COLO829 (cell line): Measurements from ENCODE around the gene STK25.
"Not testable (repeated sequence)": the region's sequence is repeated elsewhere in the genome, so short reads cannot be mapped to it uniquely, and the experiment has no call there.

Source experiments
- DNase-seq: peaks from one replicate; pipeline ENCODE4 v3.0.0; 2012; ENCODE audit warnings: low spot score

The STK25 gene

DNA sequence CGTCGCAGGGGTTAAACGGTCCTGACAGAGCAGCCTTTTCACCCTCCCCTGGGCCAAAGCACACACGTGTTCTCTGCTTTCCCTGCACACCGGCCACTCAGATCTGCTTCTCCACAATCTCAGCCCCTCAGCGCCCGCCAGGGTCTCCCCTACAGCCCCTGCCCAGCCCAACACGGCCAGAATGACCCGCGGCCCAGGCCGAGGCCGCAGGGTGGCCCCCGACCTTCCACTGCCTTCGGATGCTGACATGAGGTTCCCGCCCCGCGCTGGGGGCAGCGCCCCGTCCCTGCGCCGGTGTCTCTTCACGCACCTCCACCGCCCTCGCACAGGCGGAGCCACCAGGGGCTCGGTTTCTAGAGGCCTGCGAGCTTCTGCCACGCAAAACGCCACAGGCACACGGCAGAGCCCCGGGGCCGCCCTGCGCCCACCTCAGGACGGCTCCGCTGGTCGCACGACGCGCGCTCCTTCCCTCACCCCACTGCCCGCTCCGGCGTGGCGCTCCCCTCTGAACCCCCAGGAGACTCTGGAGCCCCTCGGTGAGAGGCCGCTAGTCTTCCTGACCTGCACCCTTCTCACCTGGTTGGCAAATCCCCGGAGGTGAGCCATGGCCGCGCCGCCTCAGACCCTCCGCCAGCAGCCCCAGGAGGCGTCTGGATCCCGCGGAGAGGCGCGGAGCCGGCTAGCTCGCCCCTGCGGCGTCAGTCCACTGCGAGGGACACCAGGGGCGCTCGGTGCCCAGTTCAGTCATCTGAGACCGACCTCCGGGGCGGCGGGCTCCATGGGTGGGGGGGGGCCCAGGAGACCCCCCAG lies 749 bp downstream of the STK25 start:
- DNase-seq, result peak; percentile 38

DNA sequence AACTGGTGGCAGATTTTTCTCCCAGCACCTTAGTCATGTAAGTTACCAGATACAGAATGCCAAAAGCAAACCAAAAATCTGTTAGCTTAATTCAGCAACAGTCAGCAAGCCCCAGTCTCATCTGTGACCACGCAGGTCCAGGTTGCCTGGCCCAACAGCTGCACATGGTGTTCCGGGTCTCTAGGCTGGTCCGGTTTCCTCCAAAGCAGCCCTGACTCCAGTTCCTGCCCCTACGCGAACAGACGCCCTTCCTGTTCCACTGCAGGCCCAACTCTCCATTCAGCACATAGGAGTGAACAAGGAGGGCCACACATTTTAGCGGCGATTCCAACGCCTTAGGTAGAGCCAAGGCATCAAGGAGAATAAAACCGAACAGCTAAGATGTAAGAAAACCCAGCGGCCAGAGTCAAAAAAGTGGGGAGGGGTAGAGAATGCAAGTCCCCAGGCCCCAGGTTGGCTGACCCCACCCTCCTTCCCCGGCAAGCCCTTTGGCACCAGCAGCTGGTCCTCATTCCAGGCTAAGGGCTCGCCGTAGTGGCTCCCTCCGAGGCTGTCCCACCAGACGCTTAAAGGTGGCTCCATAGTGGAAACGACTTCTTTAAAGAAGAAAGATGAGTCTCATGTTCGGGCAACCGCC lies 1.5 kb downstream of the STK25 start:
- no peak for DNase-seq

GRCh38 chr2:241506317-241506716 lies 2.1 kb downstream of the STK25 start:
- DNase-seq, result not testable (repeated sequence)

DNA sequence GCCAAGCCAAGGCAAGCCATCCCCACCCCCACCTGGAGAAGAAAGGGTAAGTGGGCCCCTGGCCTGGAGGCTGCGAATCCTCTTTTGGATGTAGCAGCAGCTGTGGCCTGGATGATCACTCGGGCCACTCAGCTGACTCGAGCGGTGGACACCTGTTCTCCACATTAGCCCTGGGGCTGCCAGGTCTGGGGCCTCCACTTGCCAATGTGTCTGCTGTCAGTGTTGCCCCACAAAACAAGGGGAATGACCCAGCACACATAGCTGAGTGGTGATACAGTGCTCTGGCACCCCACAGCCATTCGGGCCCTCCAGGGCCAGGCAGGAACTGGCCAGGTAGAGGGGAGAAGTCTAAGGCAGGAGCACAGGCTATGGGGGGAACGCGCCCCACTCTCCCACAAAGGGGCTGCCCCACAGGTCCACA lies 2.6 kb downstream of the STK25 start:
- no peak for DNase-seq

- DNase-seq, result no peak
Measured at GRCh38 chr2:241505086-241505780, 3.2 kb downstream of the STK25 start.

DNA sequence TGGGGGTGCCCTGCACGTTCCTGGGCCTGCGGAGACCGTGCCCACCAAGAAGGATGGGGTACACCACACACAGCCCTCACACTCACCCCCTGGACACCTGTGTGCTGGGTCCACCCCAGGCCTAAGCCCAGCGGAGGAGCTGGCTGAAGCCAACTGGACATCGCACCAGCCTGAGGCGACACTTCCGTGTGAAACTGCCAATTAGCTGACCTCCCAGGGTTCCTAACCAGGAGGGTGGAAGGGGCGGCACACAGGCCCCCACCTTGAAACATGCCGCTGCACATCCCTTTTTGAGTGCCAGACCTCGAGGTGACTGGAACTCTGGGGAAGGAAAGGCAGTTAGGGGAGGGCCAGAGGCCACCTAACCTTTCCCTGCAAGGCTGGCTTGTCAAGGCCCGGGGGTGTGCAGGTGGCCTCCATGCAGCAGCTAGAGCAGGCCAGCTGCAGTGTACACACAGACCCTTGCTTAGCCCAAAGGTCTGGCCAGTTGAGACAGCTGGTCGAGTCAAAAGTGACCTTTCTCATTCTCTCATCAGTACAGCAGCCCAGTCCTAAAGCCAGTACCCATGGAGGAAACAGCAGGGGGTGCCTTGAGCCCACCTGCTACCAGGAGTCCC lies 4.5 kb downstream of the STK25 start:
- DNase-seq, result no peak

DNA sequence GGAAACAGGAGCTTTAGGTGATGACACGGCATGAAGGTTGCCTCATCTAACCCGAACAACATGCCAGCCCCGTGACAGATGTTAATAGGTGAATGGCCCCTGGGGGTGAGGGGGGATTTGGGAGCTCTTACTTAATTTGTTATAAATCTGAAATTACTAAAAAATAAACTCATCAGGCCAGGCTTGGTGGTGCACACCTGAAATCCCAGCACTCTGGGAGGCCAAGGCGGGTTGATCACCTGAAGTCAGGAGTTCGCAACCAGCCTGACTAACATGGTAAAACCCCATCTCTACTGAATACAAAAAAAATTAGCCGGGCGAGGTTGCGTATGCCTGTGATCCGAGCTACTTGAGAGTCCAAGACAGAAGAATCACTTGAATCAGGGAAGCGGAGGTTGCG lies 6.1 kb downstream of the STK25 start:
- DNase-seq, result no peak

DNA sequence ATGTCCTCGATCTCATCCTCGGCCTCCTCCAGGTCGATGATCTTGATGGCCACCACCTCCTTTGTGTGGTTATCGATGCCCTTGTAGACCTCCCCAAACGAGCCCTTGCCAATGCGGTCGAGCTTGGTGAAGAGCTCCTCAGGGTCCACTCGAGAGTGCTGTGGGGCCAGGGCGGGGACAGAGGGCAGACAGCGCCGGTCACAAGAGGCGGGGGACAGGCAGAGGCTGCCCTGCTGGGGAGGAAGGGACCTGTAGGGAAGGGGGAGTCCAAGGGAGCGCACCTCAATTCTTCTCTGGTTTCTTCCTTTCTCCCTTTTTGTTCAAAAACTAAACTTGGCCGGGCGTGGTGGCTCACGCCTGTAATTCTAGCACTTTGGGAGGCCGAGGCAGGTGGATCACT lies 6.8 kb downstream of the STK25 start:
- DNase-seq, result no peak

DNA sequence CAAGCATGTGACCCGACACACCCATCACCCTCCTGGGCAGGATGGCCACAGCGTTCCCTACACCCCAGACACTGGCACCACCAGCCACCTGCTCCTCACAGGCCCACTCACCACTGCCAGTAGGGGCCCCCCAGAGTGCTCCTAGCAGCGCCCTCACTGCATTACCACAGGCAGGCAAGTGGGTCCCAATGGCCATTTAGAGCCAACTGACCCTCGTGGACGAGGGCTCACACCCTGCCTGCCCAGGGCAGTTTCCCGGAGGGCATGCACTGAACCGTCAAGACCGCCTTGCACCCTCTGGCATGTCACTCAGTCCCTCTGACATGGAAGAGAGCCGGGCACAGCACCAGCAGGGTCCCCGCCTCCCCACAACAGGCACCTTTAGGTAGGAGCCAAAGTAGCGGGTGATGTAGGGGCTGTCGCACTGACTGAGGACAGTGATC lies 7.3 kb downstream of the STK25 start:
- DNase-seq, result no peak

GRCh38 chr2:241500431-241500975 lies 7.9 kb downstream of the STK25 start:
- no peak for DNase-seq

DNA sequence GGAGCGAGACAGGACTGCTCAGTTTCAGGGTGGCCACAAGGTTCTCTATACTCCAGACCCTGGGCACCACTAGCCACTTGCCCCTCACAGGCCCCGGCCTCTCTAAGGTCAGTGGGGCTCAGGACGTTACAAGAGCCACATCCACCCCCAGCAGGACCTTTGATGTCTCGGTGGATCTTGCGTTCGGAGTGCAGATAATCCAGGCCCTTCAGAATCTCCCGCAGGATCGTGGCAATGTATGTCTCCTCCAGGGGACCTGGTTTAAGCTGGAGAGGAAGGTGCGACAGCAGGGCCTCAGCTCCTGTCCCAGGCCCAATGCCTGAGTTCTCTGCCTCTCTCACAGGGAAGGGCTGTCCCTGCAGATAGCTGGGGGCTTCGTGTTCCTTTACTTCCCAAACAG lies 8.4 kb downstream of the STK25 start:
- DNase-seq, result no peak

DNA sequence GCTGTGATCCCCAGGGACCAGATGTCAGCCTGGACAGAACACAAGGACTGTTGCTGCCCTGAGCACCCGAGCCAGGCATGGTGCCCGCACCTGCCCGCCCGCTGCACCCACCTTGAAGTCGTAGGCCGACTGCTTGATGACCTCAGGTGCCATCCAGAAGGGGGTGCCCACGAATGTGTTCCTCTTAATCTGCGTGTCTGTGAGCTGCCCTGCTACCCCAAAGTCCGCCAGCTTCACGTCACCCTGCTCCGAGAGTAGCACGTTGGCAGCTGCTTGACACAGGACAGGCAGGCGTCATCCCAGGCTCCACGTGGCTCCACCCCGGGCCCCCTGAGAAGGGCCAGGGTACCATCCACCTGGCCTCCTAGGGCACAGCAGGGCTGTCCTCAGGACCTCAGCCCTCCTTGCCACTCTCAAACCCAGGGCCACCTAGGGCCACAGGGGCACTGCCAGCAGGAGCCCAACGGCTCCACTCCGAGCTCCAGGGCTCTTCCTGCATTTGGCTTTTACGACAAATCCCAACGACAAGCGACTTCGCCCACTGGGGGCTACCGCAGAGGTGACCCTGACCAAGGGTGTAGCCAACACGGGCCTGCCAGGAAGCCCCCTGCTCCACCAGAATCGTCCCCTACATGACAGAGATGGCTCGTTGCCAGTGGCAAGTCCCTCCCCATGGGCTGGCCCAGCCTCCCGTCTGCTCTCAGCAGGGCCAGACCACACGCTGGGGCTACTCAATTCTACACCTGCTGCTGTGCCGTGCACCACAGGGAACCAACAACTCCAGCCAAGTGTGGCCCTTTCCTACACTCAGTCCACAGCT lies 9.0 kb downstream of the STK25 start:
- no peak for DNase-seq

DNA sequence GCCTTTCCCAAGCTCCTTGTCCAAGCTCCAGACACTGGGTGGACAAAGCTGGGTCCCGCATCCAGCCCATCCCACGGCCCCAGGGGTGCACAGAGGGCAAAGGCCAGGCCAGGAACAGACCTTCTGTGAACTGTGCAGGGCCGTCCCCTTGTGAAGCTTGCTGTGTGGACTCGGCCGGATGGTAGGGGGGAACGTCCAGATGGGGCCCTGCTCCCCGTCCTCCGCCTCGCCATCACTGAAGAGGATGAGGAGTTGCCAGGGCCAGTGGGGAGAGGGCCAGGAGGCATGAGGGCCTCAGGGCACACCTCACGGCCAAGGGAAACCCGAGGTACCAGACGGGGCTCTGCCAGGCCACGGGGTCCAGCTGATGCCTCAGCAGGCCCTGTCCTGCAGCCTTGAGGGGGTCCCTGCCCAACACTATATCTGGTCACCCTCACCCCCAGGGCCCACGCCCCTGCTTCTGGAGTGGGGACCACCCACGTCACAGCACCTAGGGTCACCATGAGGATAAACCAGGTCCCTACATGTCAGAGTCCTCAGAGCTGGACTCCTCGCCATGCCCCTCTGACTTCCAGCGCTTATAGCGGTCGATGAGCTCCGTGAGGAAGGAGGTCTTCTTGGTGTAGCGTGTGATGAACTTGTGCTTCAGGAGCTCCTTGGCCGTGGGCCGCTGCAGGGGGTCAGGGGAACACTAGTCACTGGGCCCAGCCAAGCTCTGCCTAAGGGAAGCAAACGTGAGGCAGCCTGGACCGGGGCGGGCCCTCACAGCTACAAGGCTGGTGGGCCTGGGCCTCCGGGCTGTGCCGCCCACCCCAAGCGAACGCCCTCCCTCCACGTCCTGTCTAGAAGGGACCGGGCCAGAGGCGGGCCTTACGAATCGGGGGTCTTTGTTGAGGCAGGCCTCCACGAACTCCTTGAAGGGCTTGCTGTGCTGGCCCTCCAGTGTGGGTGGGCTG lies 10.0 kb downstream of the STK25 start:
- DNase-seq, result no peak

DNA sequence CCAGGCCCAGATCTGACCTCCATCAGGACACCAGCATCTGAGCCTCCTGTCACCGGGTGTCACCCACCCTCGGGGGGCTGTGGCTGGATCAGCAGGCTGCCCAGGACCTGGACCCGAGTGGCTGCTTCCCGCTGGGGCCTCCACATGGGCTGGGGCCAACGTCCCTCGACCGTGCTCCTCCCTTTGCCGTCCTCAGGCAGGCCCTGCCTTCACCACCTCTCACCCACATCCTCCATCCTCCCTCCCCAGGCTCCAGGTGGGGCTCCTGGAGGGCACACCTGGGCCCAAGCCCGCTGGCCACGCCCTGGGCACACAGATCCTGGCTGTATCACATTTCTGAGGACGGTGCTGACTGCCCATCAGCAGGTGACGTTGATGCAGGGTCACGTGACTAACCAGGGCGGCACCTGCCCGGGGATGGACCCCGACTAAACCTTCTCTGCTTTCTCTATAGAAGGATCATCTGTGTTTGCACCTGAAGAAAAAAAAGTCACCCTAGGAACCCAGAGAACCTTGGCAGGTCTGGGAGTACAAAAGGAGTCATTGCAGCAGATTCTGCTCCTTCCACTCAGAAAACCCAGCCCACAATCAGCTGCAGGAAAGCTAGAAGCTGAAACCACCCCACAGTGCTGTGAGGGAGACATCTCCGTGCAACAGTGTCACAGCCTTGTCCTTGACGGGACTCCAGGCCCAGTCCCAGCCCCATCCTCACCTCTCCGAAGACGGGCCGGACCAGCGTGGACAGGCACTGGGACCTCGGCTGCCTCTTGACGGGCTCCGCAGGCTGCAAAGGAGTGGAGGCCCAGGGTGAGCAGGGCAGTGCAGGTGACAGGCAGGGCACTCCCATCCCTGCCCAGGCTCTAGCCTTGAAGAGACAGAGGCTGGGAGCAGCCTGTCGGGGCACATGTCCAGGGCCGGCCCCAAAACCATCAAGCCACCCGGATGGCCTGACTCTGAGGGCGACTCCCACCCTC lies 11.2 kb downstream of the STK25 start:
- no peak for DNase-seq

GRCh38 chr2:241496003-241496707 lies 12.2 kb downstream of the STK25 start:
- no peak for DNase-seq

DNA sequence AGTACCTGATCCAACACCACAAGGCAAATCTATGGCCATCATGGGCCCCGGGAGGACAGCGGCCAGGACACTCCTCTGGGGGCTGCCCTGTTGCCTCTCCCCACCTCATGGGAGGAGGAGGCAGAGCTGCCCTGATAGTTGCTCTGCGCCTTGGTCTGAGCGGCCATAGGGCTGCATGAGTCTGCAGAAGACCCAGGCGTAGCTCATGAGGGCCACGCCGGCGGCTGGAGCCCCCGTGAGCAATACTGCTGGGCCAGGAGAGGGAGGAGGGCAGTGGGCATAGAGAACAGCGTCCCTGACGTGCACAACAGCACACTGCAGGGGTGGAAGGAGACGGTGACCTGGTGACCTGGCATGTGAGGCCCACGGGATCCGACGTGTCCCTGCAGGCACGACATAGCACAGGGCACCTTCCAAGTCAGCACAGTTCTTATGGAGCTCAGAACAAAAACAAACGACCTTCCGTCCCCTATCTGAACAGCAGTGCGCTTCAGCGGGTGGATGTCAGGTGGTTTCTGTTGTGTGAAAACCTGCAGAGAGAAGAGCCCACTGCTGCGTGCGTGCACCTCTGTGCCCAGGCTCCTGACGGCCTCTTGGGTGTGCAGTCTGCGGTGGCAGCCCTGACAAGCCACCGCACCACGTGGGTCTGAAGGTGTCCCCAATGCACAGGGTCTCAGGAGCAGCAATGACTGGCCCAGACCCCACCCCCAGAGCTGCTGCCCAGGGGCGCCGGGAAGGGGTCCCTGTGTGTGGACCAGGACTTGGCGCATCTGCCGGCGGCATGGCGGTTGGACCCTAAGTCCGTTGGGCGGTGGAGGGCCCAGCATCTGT lies 13.0 kb downstream of the STK25 start:
- DNase-seq, result no peak

- no peak for DNase-seq
Measured at GRCh38 chr2:241494311-241494908, 14.0 kb downstream of the STK25 start.
